WI38 (cell line): ENCODE data around the gene CRADD.

Experiments used
- H3K4me3 ChIP-seq: 2 replicates; pipeline ENCODE4 v1.5.1; 2011; ENCODE audit warnings: low read depth, mild to moderate bottlenecking, control low read depth, low read length
- CTCF ChIP-seq: IDR thresholded peaks from 2 replicates; pipeline ENCODE4 v1.5.1; 2012; ENCODE audit warnings: low read depth, mild to moderate bottlenecking, control low read depth, low read length

Gene CRADD

GRCh38 chr12:93915411-93915810 is 238.2 kb downstream of the CRADD start:
- TF ChIP-seq CTCF, result no peak

GRCh38 chr12:93916402-93916801 is 239.2 kb downstream of the CRADD start:
- H3K4me3 ChIP-seq, result no peak overlapping the region
- TF ChIP-seq CTCF, result no peak

More at GRCh38 chr12:93915411-93915810, 238.2 kb downstream of the CRADD start:
- no peak overlapping the region for H3K4me3 ChIP-seq

GRCh38 chr12:93918262-93918661 is 241.1 kb downstream of the CRADD start:
- TF ChIP-seq CTCF, result no peak
- H3K4me3 ChIP-seq, result no peak overlapping the region

GRCh38 chr12:93918900-93919299 is 241.7 kb downstream of the CRADD start:
- H3K4me3 ChIP-seq, result no peak overlapping the region
- no peak for TF ChIP-seq CTCF

GRCh38 chr12:93921521-93921920 is 244.3 kb downstream of the CRADD start:
- TF ChIP-seq CTCF, result no peak
- H3K4me3 ChIP-seq, result no peak overlapping the region

GRCh38 chr12:93922583-93923006 is 245.4 kb downstream of the CRADD start:
- TF ChIP-seq CTCF, result no peak
- H3K4me3 ChIP-seq, result no peak overlapping the region

GRCh38 chr12:93924367-93924766 is 247.2 kb downstream of the CRADD start:
- no peak overlapping the region for H3K4me3 ChIP-seq
- no peak for TF ChIP-seq CTCF
